Neural progenitor cell (in vitro differentiated cells): ENCODE results near the gene PRPF31.

Experiments used
- EZH2 ChIP-seq: fragments of 200-600 bp; sonication (generic); IDR thresholded peaks from 2 replicates; pipeline ENCODE4 v1.6.1; 2017; ENCODE audit warnings: antibody characterized with exemption, mild to moderate bottlenecking, moderate library complexity
- TF ChIP-seq, protein P1 (sequence below): fragments of 200-600 bp; sonication (generic); IDR thresholded peaks from 2 replicates; pipeline ENCODE4 v1.5.1; 2017; ENCODE audit warnings: antibody characterized with exemption, mild to moderate bottlenecking

DNA sequence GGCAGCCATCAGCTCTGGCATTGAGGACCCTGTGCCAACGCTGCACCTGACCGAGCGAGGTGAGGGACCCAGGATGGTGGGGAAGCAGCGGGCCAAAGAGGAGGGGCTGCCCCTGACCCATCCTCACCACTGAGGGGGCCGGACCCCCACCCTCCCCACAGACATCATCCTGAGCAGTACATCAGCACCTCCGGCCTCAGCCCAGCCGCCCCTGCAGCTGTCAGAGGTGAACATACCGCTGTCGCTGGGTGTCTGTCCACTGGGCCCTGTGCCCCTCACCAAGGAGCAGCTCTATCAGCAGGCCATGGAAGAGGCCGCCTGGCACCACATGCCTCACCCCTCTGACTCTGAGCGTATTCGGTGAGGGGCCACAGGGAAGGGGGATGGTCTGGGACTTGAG lies 36.7 kb downstream of the PRPF31 start:
- TF ChIP-seq, protein P1, sequence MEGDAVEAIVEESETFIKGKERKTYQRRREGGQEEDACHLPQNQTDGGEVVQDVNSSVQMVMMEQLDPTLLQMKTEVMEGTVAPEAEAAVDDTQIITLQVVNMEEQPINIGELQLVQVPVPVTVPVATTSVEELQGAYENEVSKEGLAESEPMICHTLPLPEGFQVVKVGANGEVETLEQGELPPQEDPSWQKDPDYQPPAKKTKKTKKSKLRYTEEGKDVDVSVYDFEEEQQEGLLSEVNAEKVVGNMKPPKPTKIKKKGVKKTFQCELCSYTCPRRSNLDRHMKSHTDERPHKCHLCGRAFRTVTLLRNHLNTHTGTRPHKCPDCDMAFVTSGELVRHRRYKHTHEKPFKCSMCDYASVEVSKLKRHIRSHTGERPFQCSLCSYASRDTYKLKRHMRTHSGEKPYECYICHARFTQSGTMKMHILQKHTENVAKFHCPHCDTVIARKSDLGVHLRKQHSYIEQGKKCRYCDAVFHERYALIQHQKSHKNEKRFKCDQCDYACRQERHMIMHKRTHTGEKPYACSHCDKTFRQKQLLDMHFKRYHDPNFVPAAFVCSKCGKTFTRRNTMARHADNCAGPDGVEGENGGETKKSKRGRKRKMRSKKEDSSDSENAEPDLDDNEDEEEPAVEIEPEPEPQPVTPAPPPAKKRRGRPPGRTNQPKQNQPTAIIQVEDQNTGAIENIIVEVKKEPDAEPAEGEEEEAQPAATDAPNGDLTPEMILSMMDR, result no peak
- no peak for TF ChIP-seq EZH2
